Caco-2 (cell line): Measurements from ENCODE around the gene DPP4. TPM values are rescaled to one million over a fixed set of nuclear protein-coding genes. Genes with fewer than 3 reads are reported as not detected.

Experiments
- BruUV-seq: library from RNA; stranded (reverse); fragments of 400-500 nt; replicated peaks from 2 replicates; lab custom pipeline; 2021; lab: Mats Ljungman, UMichigan
- CTCF ChIA-PET: fragments of 300-600 bp; sonication (Branson Sonifier 250); formaldehyde crosslinking; loops from one replicate; lab custom pipeline; 2022; ENCODE audit warnings: antibody characterized with exemption; lab: Charles Lee
- POLR2A ChIA-PET: fragments of 300-600 bp; sonication (Branson Sonifier 250); formaldehyde crosslinking; loops from one replicate; lab custom pipeline; 2022; ENCODE audit warnings: antibody characterized with exemption; lab: Charles Lee
- DNase-seq, 2 experiments: peaks; one replicate each; pipeline versions ENCODE4 v3.0.0 to v3.0.0-alpha.2; 2020 to 2022
- H3K27me3 ChIP-seq: replicated peaks from 2 replicates; pipeline ENCODE4 v1.6.0; 2011; ENCODE audit warnings: low read length; ENCODE audit not compliant: control insufficient read depth, insufficient read depth
- H3K36me3 ChIP-seq: 2 replicates; pipeline ENCODE4 v1.5.1; 2011; ENCODE audit warnings: low read length; ENCODE audit not compliant: control insufficient read depth, insufficient read depth
- H3K4me1 ChIP-seq: fragments of 250-450 bp; sonication (Bioruptor Pico); 2 replicates; pipeline ENCODE4 v1.5.1; 2020; ENCODE audit warnings: mild to moderate bottlenecking
- H3K4me3 ChIP-seq: 2 replicates; pipeline ENCODE4 v1.5.1; 2011; ENCODE audit warnings: low read depth, mild to moderate bottlenecking, control low read depth, low read length
- H3K9me3 ChIP-seq: fragments of 250-450 bp; sonication (Bioruptor Pico); 2 replicates; pipeline ENCODE4 v1.5.1; 2020; ENCODE audit warnings: mild to moderate bottlenecking, moderate library complexity
- H3K27ac Mint-ChIP-seq: one replicate; pipeline ENCODE4 v1.8.0; 2022; ENCODE audit warnings: mixed read lengths; ENCODE audit not compliant: unreplicated experiment
- H3K27me3 Mint-ChIP-seq: one replicate; pipeline ENCODE4 v1.8.0; 2022; ENCODE audit warnings: mixed read lengths; ENCODE audit not compliant: insufficient read depth, unreplicated experiment
- H3K36me3 Mint-ChIP-seq: one replicate; pipeline ENCODE4 v1.8.0; 2022; ENCODE audit warnings: mild to moderate bottlenecking, mixed read lengths; ENCODE audit not compliant: insufficient read depth, unreplicated experiment
- H3K4me1 Mint-ChIP-seq: one replicate; pipeline ENCODE4 v1.8.0; 2022; ENCODE audit warnings: low read depth, mixed read lengths; ENCODE audit not compliant: unreplicated experiment
- H3K4me3 Mint-ChIP-seq: one replicate; pipeline ENCODE4 v1.8.0; 2022; ENCODE audit warnings: mild to moderate bottlenecking, moderate library complexity, mixed read lengths; ENCODE audit not compliant: unreplicated experiment
- H3K9me3 Mint-ChIP-seq: one replicate; pipeline ENCODE4 v1.8.0; 2022; ENCODE audit warnings: mixed read lengths; ENCODE audit not compliant: unreplicated experiment
- intact Hi-C: fragments of 100-400 bp; cut with micrococcal nuclease; formaldehyde crosslinking; loops from one replicate; pipeline ENCODE4 v1.10.0; 2022; ENCODE audit not compliant: unreplicated experiment
- total RNA-seq: library from RNA; stranded (reverse); gene quantifications from 2 replicates; pipeline ENCODE4 v1.2.3, GENCODE V29; 2022
- TF ChIP-seq, protein P1 (sequence below), 2 experiments: fragments of 200-600 bp in 1 of 2; IDR thresholded peaks; 1 replicate in 1 of 2; 2 replicates in 1 of 2; pipeline versions ENCODE4 v1.5.1 to v1.8.0; 2011 to 2022; ENCODE audit warnings: antibody characterized with exemption in 1 of 2, control low read depth in 1 of 2, inconsistent platforms in 1 of 2, low read depth in 1 of 2, low read length in 1 of 2, mild to moderate bottlenecking in 1 of 2, moderate library complexity in 1 of 2; ENCODE audit not compliant: insufficient read depth in 1 of 2, severe bottlenecking in 1 of 2, unreplicated experiment in 1 of 2

DPP4 gene
- total RNA-seq, 1 experiment from 2014 or later, result 190 TPM

- Mint-ChIP-seq H3K36me3 (peaks cover 24% of the 10 kb centered on the region), H3K4me1 (no peaks in the 10 kb centered on the region), H3K9me3 (no peaks in the 10 kb centered on the region), H3K27ac (no peak overlapping the region), H3K27me3 (no peaks in the 10 kb centered on the region), H3K4me3 (no peak overlapping the region)
- no peak overlapping the region for H3K4me3 ChIP-seq
- H3K9me3 ChIP-seq, result no peaks in the 10 kb centered on the region
- no TSS peak for BruUV-seq
- intact Hi-C loops, result no loop called here
- ChIA-PET POLR2A (no interaction called here), CTCF (no interaction called here)
- H3K4me1 ChIP-seq, result no peaks in the 10 kb centered on the region
- TF ChIP-seq, protein P1, sequence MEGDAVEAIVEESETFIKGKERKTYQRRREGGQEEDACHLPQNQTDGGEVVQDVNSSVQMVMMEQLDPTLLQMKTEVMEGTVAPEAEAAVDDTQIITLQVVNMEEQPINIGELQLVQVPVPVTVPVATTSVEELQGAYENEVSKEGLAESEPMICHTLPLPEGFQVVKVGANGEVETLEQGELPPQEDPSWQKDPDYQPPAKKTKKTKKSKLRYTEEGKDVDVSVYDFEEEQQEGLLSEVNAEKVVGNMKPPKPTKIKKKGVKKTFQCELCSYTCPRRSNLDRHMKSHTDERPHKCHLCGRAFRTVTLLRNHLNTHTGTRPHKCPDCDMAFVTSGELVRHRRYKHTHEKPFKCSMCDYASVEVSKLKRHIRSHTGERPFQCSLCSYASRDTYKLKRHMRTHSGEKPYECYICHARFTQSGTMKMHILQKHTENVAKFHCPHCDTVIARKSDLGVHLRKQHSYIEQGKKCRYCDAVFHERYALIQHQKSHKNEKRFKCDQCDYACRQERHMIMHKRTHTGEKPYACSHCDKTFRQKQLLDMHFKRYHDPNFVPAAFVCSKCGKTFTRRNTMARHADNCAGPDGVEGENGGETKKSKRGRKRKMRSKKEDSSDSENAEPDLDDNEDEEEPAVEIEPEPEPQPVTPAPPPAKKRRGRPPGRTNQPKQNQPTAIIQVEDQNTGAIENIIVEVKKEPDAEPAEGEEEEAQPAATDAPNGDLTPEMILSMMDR (IDR thresholded peaks at IDR 0.05; ENCODE audit: insufficient read depth in 1 of 2, low read depth in 1 of 2, low read length in 1 of 2, severe bottlenecking in 1 of 2, unreplicated experiment in 1 of 2), result no peak
- peaks cover 6% of the 10 kb centered on the region for H3K36me3 ChIP-seq
- DNase-seq, result no peak
- H3K27me3 ChIP-seq, result no peaks in the 10 kb centered on the region
Observed at GRCh38 chr2:162043132-162043531, 30.9 kb downstream of the DPP4 start.

GRCh38 chr2:162041485-162041884 is 32.5 kb downstream of the DPP4 start:
- no peaks in the 10 kb centered on the region for H3K27me3 ChIP-seq
- H3K27ac Mint-ChIP-seq, result no peak overlapping the region
- H3K9me3 Mint-ChIP-seq, result no peaks in the 10 kb centered on the region
- TF ChIP-seq, protein P1 (IDR thresholded peaks at IDR 0.05; ENCODE audit: insufficient read depth in 1 of 2, low read depth in 1 of 2, low read length in 1 of 2, severe bottlenecking in 1 of 2, unreplicated experiment in 1 of 2), result no peak
- intact Hi-C loops, result no loop called here
- peaks cover 33% of the 10 kb centered on the region for H3K36me3 Mint-ChIP-seq
- ChIA-PET CTCF (no interaction called here), POLR2A (no interaction called here)
- H3K4me1 Mint-ChIP-seq, result no peaks in the 10 kb centered on the region
- H3K4me3 ChIP-seq, result no peak overlapping the region
- no peaks in the 10 kb centered on the region for H3K9me3 ChIP-seq
- peaks cover 8% of the 10 kb centered on the region for H3K36me3 ChIP-seq
- no peaks in the 10 kb centered on the region for H3K4me1 ChIP-seq
- no peak for DNase-seq
- H3K4me3 Mint-ChIP-seq, result no peak overlapping the region
- TSS peak; percentile 5 for BruUV-seq
- no peaks in the 10 kb centered on the region for H3K27me3 Mint-ChIP-seq

DNA sequence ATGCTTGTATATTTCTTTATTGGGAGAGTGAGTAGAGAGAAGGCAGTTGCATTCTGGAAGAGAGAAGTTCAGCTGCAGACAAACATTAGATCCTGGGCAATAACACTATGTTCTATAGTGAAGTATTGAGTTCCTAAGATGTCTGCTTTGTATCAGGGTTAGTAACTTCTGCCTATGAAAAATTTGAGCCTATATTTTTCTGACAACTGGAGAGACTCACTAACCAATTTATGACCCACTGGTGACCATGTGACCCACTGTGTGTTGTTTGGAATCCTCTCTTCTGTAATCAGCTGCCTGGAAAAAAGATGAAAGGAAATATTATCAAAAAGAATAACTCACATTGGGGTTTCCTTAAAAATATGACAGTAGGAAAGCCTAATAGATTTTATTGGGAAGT is 35.3 kb downstream of the DPP4 start:
- Mint-ChIP-seq H3K36me3 (peaks cover 55% of the 10 kb centered on the region), H3K4me1 (no peaks in the 10 kb centered on the region), H3K4me3 (no peak overlapping the region), H3K27me3 (no peaks in the 10 kb centered on the region), H3K27ac (no peak overlapping the region), H3K9me3 (no peaks in the 10 kb centered on the region)
- TF ChIP-seq, protein P1 (IDR thresholded peaks at IDR 0.05; ENCODE audit: insufficient read depth in 1 of 2, low read depth in 1 of 2, low read length in 1 of 2, severe bottlenecking in 1 of 2, unreplicated experiment in 1 of 2), result no peak
- H3K36me3 ChIP-seq, result peaks cover 8% of the 10 kb centered on the region
- intact Hi-C loops, result no loop called here
- H3K9me3 ChIP-seq, result no peaks in the 10 kb centered on the region
- H3K27me3 ChIP-seq, result no peaks in the 10 kb centered on the region
- no TSS peak for BruUV-seq
- CTCF ChIA-PET, result no interaction called here
- H3K4me3 ChIP-seq, result no peak overlapping the region
- no peaks in the 10 kb centered on the region for H3K4me1 ChIP-seq
- POLR2A ChIA-PET, result no interaction called here
- DNase-seq, result no peak
